ENCODE results near the gene DDX24.

GRCh38 chr14:94034886-94035285 is 46.1 kb downstream of the DDX24 start:
- TF ChIP-seq CTCF (IDR thresholded peaks at IDR 0.05; ENCODE audit: insufficient read depth, low read depth, low read length): no peak
- TF ChIP-seq EZH2 (IDR thresholded peaks at IDR 0.05; ENCODE audit: insufficient read depth, low read length): no peak
